K562 (cell line): ENCODE results near the gene NCAPD2. TPM values are rescaled to one million over a fixed set of nuclear protein-coding genes. Genes with fewer than 3 reads are reported as not detected.
A peak's percentile ranks its signal among the peaks of the same experiment; 100 is the strongest.

ENCODE experiments used
- ARNT ChIP-seq, 2 experiments: fragments of 450-650 bp; IDR thresholded peaks; 2 replicates each; pipeline ENCODE4 v1.6.1; 2016; ENCODE audit warnings: mild to moderate bottlenecking in 1 of 2
- ATF1 ChIP-seq, 2 experiments: fragments of 450-650 bp in 1 of 2; IDR thresholded peaks; 2 replicates each; pipeline ENCODE4 v1.6.1; 2016; ENCODE audit warnings: missing compliant biosample characterization in 1 of 2, missing genetic modification characterization in 1 of 2
- BHLHE40 ChIP-seq: IDR thresholded peaks from 2 replicates; pipeline ENCODE4 v1.6.1; 2011; ENCODE audit warnings: low read length, improper control_type of control experiment
- CBFB ChIP-seq: sonication (generic); formaldehyde crosslinking; IDR thresholded peaks from 2 replicates; pipeline ENCODE4 v1.4.0; 2020; ENCODE audit warnings: mild to moderate bottlenecking, missing genetic modification reagents
- CBX5 ChIP-seq: IDR thresholded peaks from 2 replicates; pipeline ENCODE4 v1.6.1; 2014; ENCODE audit warnings: low read depth, borderline replicate concordance
- CXXC5 ChIP-seq: fragments of 250-450 bp; sonication (Bioruptor Pico); IDR thresholded peaks from 2 replicates; pipeline ENCODE4 v1.8.0; 2022; ENCODE audit warnings: inconsistent platforms, mild to moderate bottlenecking, moderate library complexity
- E2F3 ChIP-seq: fragments of 250-450 bp; sonication (Bioruptor Pico); IDR thresholded peaks from 2 replicates; pipeline ENCODE4 v1.4.0; 2020; ENCODE audit warnings: mild to moderate bottlenecking
- FOS ChIP-seq: IDR thresholded peaks from 3 replicates; pipeline ENCODE4 v1.6.1; 2011; ENCODE audit not compliant: insufficient read length; ENCODE audit errors: extremely low read depth
- GTF2E2 ChIP-seq: fragments of 200-800 bp; sonication (Bioruptor generic); IDR thresholded peaks from 2 replicates; pipeline ENCODE4 v1.6.1; 2016; ENCODE audit warnings: missing genetic modification characterization, missing compliant biosample characterization
- KDM5B ChIP-seq: fragments of 200-600 bp; sonication (generic); IDR thresholded peaks from 2 replicates; pipeline ENCODE4 v1.6.1; 2012; ENCODE audit warnings: low read depth, mild to moderate bottlenecking, moderate library complexity, low read length, control low read depth, inconsistent platforms; ENCODE audit not compliant: insufficient replicate concordance
- MAFG ChIP-seq: fragments of 450-650 bp; conservative IDR thresholded peaks from 2 replicates; pipeline ENCODE4 v1.6.1; 2016; ENCODE audit warnings: missing genetic modification characterization, missing compliant biosample characterization
- MAX ChIP-seq: sonication (generic); formaldehyde crosslinking; IDR thresholded peaks from 2 replicates; pipeline ENCODE4 v1.9.0; 2022; ENCODE audit warnings: mild to moderate bottlenecking, missing genetic modification reagents
- MLLT1 ChIP-seq, 2 experiments: fragments of 450-650 bp; IDR thresholded peaks; 2 replicates each; pipeline ENCODE4 v1.6.1; 2016
- MXI1 ChIP-seq: IDR thresholded peaks from 2 replicates; pipeline ENCODE4 v1.6.1; 2011; ENCODE audit warnings: low read depth, mild to moderate bottlenecking, improper control_type of control experiment, low read length
- NFRKB ChIP-seq: fragments of 450-650 bp; IDR thresholded peaks from 2 replicates; pipeline ENCODE4 v1.6.1; 2016; ENCODE audit warnings: low read depth
- NRF1 ChIP-seq, 2 experiments: fragments of 450-650 bp; IDR thresholded peaks in 1 of 2; conservative IDR thresholded peaks in 1 of 2; 2 replicates each; pipeline ENCODE4 v1.6.1; 2014; ENCODE audit warnings: mild to moderate bottlenecking in 2 of 2
- PHTF2 ChIP-seq: fragments of 250-450 bp; sonication (Bioruptor Pico); IDR thresholded peaks from 2 replicates; pipeline ENCODE4 v1.5.0; 2021; ENCODE audit warnings: mild to moderate bottlenecking
- POLR2B ChIP-seq: fragments of 450-650 bp; IDR thresholded peaks from 2 replicates; pipeline ENCODE4 v1.6.1; 2018; ENCODE audit warnings: low read depth; ENCODE audit not compliant: partially characterized antibody
- SIX5 ChIP-seq, 2 experiments: IDR thresholded peaks; 2 replicates each; pipeline ENCODE4 v1.6.1; 2011; ENCODE audit warnings: low read length in 2 of 2, borderline replicate concordance in 1 of 2, low read depth in 1 of 2, mild to moderate bottlenecking in 1 of 2, moderate library complexity in 1 of 2; ENCODE audit not compliant: insufficient read depth in 1 of 2
- SRSF7 ChIP-seq: fragments of 200-400 bp; formaldehyde crosslinking; optimal IDR thresholded peaks from 2 replicates; pipeline ENCODE3; 2017; ENCODE audit warnings: mild to moderate bottlenecking, low read depth, low read length
- THAP12 ChIP-seq: fragments of 250-450 bp; sonication (Bioruptor Pico); IDR thresholded peaks from 2 replicates; pipeline ENCODE4 v1.9.0; 2021; ENCODE audit warnings: mild to moderate bottlenecking, inconsistent platforms
- TSC22D4 ChIP-seq: fragments of 450-650 bp; IDR thresholded peaks from 2 replicates; pipeline ENCODE4 v1.6.1; 2016; ENCODE audit warnings: missing genetic modification characterization, missing biosample characterization, control low read depth
- ZNF253 ChIP-seq: fragments of 250-450 bp; sonication (Bioruptor Pico); conservative IDR thresholded peaks from 2 replicates; pipeline ENCODE4 v1.6.1; 2021; ENCODE audit warnings: mild to moderate bottlenecking
- ZNF347 ChIP-seq: fragments of 450-650 bp; formaldehyde crosslinking; IDR thresholded peaks from 2 replicates; pipeline ENCODE4 v1.4.0; 2020; ENCODE audit warnings: low read depth, mild to moderate bottlenecking, moderate library complexity
- polyA plus RNA-seq, 8 experiments: library from polyadenylated mRNA; depleted of rRNA in 4 of 8; stranded (reverse) in 5 of 8; unstranded in 3 of 8; fragments of >200 nt; fragmentation: Nextera tagmentation in 2 of 8; fragmentation: Illumina TruSeq in 1 of 8; extraction: Ambion mirVana in 2 of 8; extraction: Trizol in 1 of 8; gene quantifications; 2 replicates each; pipeline versions ENCODE4 v1.2.1 to v1.2.3, GENCODE V29; 2011 to 2014; ENCODE audit warnings: inconsistent platforms in 1 of 8, missing spikeins in 1 of 8
- total RNA-seq, 7 experiments: library from RNA; depleted of rRNA in 6 of 7; stranded (reverse); fragments of >200 nt in 6 of 7; fragmentation: Illumina TruSeq in 2 of 7; extraction: Trizol in 2 of 7; gene quantifications; 2 replicates each; pipeline versions ENCODE4 v1.2.1 to v1.2.3, GENCODE V29; 2011 to 2021; ENCODE audit warnings: low replicate concordance in 1 of 7

Gene NCAPD2
- total and polyA plus RNA-seq, 9 of the 15 experiments (the other 6 are each of a cell fraction or from before 2014, with no cell fraction given), result 16.9 to 93.7 (median 68.3) TPM

DNA sequence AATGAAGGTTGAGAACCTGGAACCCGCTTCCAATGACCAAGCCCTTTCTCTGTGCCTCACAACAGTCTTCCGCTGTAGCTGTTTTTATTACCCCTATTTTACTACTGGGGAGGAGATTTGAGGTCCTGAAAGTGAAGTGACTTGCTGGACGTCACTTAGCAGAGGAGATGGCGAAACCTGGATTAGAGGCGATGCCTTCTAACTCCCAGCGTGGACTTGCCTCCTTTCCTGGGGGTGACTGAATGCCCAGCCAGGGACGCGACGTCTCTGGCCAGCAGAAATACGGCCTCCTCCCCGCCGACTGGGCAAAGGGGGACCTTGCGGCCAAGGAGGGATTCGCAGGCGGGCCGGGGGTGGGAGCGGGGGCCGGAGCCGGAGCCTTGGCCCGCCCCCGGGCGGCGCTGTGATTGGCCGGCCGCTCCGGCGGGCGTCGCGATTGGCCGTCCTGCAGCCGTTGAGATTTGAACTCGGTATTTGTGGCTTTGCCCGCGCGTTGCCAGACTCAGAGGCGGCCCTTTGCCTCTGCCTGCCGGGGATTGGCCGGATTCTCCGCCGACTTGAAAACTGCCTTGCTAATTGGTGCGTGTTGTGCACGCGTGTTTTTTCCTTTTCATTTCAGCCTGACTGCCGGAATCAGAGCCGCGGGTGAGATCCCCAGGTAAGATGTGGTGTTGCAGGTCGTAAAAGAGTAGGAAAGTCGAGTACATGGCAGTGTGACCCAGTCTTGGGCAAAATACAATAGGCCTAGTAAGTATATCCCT lies at the start of gene NCAPD2 (continued):
- TF ChIP-seq TSC22D4 (tag) (no peak), E2F3 (CRISPR knock-in tag) (peak; percentile 55; the same call in 1 of the 2 replicates), KDM5B (peak; percentile 43), MAX (CRISPR knock-in tag) (peak; percentile 84), BHLHE40 (no peak; the same call in 1 of the 2 replicates), MXI1 (peak; percentile 63; the same call in 1 of the 2 replicates), CBX5 (no peak), SIX5 (IDR thresholded peaks at IDR 0.05; ENCODE audit: borderline replicate concordance in 1 of 2, insufficient read depth in 1 of 2, low read depth in 1 of 2, low read length in 2 of 2) (no peak), ZNF253 (no peak), CBFB (no peak), FOS (peak; percentile 75), ATF1 (CRISPR knock-in tag; IDR thresholded peaks at IDR 0.05) (no peak), ATF1 (tag; IDR thresholded peaks at IDR 0.05) (peak; percentile 65), PHTF2 (CRISPR knock-in tag) (no peak), MAFG (tag) (no peak), GTF2E2 (tag) (no peak), NRF1 (conservative IDR thresholded peaks at IDR 0.05 in 1 of 2, IDR thresholded peaks at IDR 0.05 in 1 of 2) (peak; percentile 47 to 53; a peak in 2 of 4 replicates), POLR2B (peak; percentile 49), MLLT1 (IDR thresholded peaks at IDR 0.05) (no peak), ARNT (IDR thresholded peaks at IDR 0.05) (peak in 1 of 2 experiments; percentile 46; a peak in 1 of 4 replicates), THAP12 (CRISPR knock-in tag) (no peak), CXXC5 (CRISPR knock-in tag) (peak; percentile 72; the same call in 1 of the 2 replicates), NFRKB (peak; percentile 23), SRSF7 (no peak), ZNF347 (CRISPR knock-in tag) (no peak)
